GM21576 (cell line): ENCODE data around the gene ZFAND5.

Experiments
- ATAC-seq: cut with Tn5 transposase; IDR thresholded peaks from one replicate; pipeline ENCODE4 v1.9.1; 2021; ENCODE audit warnings: mild to moderate bottlenecking, moderate library complexity; ENCODE audit not compliant: unreplicated experiment

ZFAND5 gene

GRCh38 chr9:72332351-72332750 is 32.7 kb downstream of the ZFAND5 start:
- no peak for ATAC-seq

- no peak for ATAC-seq
Measured at GRCh38 chr9:72327631-72328030, 37.4 kb downstream of the ZFAND5 start.

GRCh38 chr9:72326641-72327040 is 38.4 kb downstream of the ZFAND5 start:
- ATAC-seq = no peak

GRCh38 chr9:72324974-72325373 is 40.0 kb downstream of the ZFAND5 start:
- ATAC-seq = no peak

GRCh38 chr9:72322678-72323077 is 42.3 kb downstream of the ZFAND5 start:
- no peak for ATAC-seq

- no peak for ATAC-seq
Measured at GRCh38 chr9:72322259-72322658, 42.7 kb downstream of the ZFAND5 start.

GRCh38 chr9:72315510-72316311 is 49.3 kb downstream of the ZFAND5 start:
- ATAC-seq = no peak

GRCh38 chr9:72315089-72315509 is 49.9 kb downstream of the ZFAND5 start:
- no peak for ATAC-seq

GRCh38 chr9:72313507-72313906 is 51.5 kb downstream of the ZFAND5 start:
- ATAC-seq = no peak

- ATAC-seq = no peak
Measured at GRCh38 chr9:72312386-72312987, 52.5 kb downstream of the ZFAND5 start.

- no peak for ATAC-seq
Measured at GRCh38 chr9:72309364-72310133, 55.5 kb downstream of the ZFAND5 start.

- no peak for ATAC-seq
Measured at GRCh38 chr9:72306761-72307160, 58.2 kb downstream of the ZFAND5 start.

- no peak for ATAC-seq
Measured at GRCh38 chr9:72305707-72306106, 59.3 kb downstream of the ZFAND5 start.

GRCh38 chr9:72305102-72305546 is 59.9 kb downstream of the ZFAND5 start:
- peak; percentile 67 for ATAC-seq

GRCh38 chr9:72304538-72304937 is 60.5 kb downstream of the ZFAND5 start:
- no peak for ATAC-seq
